ENCODE data around the gene MTHFD2L.
"Not testable (repeated sequence)": the region's sequence is repeated elsewhere in the genome, so short reads cannot be mapped to it uniquely, and the experiment has no call there.

DNA sequence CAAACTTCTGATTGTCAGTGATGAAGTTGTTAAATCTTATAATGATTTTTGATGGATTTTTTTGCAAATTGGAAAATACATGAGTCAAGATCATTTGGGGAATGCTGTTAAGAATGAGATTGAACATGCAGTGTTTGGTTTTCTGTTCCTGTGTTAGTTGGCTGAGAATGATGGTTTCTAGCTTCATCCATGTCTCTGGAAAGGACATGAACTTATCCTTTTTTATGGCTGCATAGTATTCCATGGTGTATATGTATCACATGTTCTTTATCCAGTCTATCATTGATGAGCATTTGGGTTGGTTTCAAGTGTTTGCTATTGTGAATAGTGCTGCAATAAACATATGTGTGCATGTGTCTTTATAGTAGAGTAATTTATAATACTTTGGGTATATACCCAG is 182.5 kb downstream of the MTHFD2L start:
- TF ChIP-seq, protein P1, sequence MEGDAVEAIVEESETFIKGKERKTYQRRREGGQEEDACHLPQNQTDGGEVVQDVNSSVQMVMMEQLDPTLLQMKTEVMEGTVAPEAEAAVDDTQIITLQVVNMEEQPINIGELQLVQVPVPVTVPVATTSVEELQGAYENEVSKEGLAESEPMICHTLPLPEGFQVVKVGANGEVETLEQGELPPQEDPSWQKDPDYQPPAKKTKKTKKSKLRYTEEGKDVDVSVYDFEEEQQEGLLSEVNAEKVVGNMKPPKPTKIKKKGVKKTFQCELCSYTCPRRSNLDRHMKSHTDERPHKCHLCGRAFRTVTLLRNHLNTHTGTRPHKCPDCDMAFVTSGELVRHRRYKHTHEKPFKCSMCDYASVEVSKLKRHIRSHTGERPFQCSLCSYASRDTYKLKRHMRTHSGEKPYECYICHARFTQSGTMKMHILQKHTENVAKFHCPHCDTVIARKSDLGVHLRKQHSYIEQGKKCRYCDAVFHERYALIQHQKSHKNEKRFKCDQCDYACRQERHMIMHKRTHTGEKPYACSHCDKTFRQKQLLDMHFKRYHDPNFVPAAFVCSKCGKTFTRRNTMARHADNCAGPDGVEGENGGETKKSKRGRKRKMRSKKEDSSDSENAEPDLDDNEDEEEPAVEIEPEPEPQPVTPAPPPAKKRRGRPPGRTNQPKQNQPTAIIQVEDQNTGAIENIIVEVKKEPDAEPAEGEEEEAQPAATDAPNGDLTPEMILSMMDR (conservative IDR thresholded peaks at IDR 0.05) = not testable (repeated sequence)
- not testable (repeated sequence) for TF ChIP-seq EZH2 (IDR thresholded peaks at IDR 0.05; ENCODE audit: low read depth)
